ENCODE data around the gene FBXW7.

FBXW7 gene

GRCh38 chr4:152364383-152364782 is 171.5 kb downstream of the FBXW7 start:
- no peak for DNase-seq

- no peak for DNase-seq
Measured at GRCh38 chr4:152363904-152364303, 172.0 kb downstream of the FBXW7 start.

DNA sequence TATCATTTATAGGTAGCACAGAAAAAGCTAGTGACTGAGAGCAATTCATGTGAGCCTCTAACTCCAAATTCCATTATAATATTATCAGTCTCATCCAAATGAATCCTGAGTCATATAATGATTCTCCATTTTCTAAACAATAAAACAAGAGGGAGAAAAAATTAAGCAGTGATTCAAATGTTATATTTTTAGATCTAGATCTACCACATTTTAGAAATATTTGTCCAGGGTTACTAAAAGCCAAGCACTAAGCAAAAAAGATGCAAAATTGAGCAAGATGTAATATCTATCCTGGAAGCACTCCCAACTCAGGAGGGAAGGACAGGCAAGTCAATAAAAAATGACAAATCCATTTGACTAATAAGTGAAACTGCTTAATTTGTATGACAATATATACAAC is 172.8 kb downstream of the FBXW7 start:
- DNase-seq: no peak

DNA sequence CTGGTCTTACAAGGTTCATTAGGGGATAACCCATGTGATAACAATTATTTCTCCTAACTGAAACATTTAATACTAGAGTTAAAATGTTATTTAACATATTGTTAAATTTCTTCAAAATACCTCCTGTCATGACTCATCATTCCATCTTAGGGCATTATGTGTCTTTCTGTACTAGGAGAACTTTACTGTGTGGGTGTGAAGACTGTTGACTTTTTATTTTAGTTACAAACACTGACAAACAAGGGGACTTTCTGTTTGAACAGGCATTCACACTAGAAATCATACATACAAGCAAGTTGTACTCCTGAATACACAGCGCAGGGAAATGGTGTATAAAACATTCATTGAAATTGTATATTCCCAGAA is 175.9 kb downstream of the FBXW7 start:
- no peak for DNase-seq

- no peak for DNase-seq
Measured at GRCh38 chr4:152359208-152360044, 176.5 kb downstream of the FBXW7 start.

GRCh38 chr4:152357206-152357605 is 178.7 kb downstream of the FBXW7 start:
- DNase-seq: no peak

GRCh38 chr4:152356428-152357034 is 179.4 kb downstream of the FBXW7 start:
- no peak for DNase-seq

GRCh38 chr4:152352622-152353116 is 183.2 kb downstream of the FBXW7 start:
- DNase-seq: peak; percentile 92

DNA sequence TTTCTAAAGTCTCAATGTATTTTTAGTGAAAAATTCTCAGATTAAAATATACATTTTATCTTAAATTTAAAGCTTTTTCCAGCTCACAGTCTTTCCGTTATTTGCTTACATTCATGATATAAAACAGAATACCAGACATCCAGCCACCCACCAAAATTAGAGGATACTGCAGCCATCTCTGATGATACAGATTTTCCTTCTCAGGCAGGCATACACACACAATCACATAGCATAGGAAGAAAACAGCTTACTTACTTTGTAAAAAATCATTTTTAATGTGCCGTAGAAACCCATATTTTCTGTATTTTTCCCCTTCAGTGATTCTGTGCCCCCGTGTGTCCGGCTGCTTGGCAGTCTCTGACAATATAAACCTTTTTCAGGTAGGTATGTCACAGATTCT is 183.7 kb downstream of the FBXW7 start:
- no peak for DNase-seq

DNA sequence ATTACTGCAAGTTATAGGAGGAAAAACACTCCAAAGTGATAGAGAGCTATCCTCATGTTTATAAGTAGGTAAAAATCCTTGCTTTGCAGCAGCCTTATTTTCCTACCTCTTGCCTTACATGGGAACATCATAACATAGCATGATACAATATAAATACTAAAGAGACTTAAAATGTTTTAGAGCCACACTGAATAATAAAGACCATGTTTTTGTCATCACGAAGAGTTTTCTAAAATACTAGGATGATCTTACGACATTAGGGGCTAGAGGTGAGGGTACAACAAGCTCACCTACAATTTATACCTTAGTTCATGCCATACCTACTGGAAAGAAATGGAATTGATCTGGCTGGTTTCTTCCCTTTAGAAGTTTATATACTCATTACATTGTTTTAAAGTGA is 184.8 kb downstream of the FBXW7 start:
- no peak for DNase-seq

DNA sequence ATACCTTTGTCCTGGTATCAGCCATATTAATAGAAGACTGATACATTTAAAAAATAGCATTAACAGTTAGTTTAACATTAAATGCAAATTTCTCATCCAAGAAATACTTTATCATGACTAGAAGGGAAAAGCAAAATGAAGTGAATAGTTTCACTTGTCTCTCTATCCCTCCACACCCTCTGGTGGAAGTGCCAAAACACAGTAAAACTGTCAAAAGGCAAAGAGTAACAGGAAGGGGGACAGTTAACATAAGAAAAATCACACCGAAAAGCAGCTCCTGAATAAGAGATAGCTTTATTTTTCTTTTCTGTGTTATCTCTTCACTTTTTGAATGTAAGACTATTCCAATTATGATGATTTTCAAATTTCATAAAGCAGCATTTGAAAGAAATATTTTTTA is 187.2 kb downstream of the FBXW7 start:
- DNase-seq: no peak

DNA sequence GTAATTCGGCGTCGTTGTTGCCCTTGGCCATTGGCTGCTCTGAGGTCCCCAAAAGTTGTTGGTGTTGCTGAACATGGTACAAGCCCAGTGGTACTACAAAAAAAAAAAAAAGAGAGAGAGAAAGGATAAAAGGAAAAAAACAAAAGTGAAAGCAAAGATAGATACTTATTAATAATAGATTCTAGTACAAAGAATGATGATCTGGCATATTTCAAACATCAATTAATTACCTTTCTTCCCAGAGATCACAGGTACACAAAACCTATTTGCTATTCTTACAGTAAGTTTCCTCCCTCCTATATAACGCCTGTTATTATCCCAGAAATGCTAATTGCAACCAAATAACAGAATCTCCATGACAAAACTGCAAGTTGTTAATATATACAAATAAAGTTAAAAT is 188.9 kb downstream of the FBXW7 start:
- DNase-seq: no peak

- DNase-seq: no peak
Measured at GRCh38 chr4:152346526-152346925, 189.4 kb downstream of the FBXW7 start.

GRCh38 chr4:152344001-152344400 is 191.9 kb downstream of the FBXW7 start:
- no peak for DNase-seq

GRCh38 chr4:152342293-152342692 is 193.6 kb downstream of the FBXW7 start:
- DNase-seq: no peak

GRCh38 chr4:152340818-152341217 is 195.1 kb downstream of the FBXW7 start:
- no peak for DNase-seq

GRCh38 chr4:152339576-152339975 is 196.3 kb downstream of the FBXW7 start:
- DNase-seq: no peak

DNA sequence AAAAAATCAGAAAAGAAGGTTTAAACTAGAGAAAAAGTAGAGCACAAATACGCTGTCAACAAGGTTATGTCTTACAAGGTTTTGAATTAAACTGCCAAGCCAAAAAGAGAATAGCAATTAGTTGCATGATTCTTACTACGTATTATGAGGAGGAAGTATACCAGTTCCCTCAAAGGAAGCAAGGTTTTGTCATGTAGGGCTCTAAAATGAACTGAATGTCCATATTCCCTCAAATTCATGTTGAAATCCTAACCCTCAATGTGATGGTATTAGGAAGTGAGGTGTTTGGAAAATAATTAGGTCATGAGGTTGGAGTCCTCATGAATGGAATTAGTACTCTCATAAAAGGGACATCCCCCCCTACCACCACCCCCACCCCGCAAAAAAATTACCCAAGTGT is 201.0 kb downstream of the FBXW7 start:
- no peak for DNase-seq

DNA sequence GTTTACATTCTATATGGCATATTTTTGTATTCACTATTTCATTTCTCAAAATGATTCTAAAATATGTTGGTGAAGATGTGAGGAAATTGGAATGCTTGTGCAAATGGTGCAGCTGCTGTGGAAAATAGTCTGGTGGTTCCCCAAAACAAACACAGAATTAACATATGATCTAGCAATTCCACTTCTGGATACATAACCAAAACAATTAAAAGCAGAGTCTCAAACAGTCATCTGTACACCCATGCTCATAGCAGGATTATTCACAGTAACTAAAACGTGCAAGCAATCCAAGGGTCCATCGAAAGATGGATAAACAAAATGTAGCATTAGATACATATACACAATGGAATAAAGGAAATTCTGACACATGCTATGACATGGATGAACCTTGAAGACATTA is 204.8 kb downstream of the FBXW7 start:
- no peak for DNase-seq

- no peak for DNase-seq
Measured at GRCh38 chr4:152328582-152328981, 207.3 kb downstream of the FBXW7 start.

DNA sequence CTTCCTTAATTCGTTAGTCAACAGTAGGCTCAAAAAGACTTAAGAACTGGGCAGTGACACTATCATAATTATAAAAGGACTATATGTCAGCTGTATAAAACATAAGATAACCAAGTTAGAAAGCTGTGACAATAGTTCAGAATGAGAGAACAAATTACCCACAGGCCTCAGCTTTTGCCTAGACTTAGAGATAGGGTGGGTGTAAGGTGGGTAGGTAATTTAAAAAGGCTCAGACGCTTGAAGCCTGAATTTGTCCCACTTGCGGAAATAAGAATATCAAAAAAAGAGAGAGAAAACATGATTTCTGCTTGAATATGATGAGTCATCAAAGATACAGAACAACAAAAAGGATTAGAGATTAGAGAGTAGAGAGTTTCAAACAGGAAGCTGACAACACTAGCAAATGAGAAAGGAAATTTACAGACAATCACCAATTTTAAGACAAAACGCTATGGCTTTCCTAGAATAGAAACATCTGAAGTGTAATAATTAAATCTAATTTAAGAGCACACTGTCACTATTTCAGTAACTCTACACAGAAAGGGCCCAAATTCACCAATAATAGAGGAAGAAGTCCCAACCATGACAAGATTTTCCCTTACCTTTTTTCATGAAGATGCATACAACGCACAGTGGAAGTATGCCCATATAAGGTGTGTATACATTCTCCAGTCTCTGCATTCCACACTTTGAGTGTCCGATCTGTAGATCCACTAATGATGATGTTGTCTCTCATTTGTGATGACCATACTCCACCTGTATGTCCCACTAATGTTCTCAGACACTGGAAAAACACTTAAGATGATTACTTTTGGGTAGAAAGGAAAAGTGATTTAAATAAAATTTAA is 208.1 kb downstream of the FBXW7 start:
- DNase-seq: no peak

DNA sequence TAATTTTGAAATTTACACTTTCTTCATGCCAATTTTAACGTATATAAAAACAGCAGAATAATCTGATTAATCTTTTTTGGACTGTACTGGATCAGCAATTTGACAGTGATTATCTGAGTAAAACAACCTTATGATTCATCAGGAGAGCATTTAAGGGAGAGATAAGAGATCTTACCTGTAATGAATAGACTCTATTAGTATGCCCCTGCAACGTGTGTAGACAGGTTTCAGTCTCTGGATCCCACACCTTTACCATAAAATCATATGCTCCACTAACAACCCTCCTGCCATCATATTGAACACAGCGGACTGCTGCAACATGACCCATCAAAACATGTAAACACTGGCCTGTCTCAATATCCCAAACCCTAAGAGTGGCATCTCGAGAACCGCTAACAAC is 210.1 kb downstream of the FBXW7 start:
- no peak for DNase-seq

- no peak for DNase-seq
Measured at GRCh38 chr4:152323221-152323620, 212.7 kb downstream of the FBXW7 start.

GRCh38 chr4:152322656-152323055 is 213.2 kb downstream of the FBXW7 start:
- DNase-seq: no peak

Data from NCI-H510A treated with DMSO at 0.1 percent for 48 hours (cell line).